ENCODE data around the gene HSPB6.
"Not testable (repeated sequence)": the region's sequence is repeated elsewhere in the genome, so short reads cannot be mapped to it uniquely, and the experiment has no call there.

Gene HSPB6, protein sequence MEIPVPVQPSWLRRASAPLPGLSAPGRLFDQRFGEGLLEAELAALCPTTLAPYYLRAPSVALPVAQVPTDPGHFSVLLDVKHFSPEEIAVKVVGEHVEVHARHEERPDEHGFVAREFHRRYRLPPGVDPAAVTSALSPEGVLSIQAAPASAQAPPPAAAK

DNA sequence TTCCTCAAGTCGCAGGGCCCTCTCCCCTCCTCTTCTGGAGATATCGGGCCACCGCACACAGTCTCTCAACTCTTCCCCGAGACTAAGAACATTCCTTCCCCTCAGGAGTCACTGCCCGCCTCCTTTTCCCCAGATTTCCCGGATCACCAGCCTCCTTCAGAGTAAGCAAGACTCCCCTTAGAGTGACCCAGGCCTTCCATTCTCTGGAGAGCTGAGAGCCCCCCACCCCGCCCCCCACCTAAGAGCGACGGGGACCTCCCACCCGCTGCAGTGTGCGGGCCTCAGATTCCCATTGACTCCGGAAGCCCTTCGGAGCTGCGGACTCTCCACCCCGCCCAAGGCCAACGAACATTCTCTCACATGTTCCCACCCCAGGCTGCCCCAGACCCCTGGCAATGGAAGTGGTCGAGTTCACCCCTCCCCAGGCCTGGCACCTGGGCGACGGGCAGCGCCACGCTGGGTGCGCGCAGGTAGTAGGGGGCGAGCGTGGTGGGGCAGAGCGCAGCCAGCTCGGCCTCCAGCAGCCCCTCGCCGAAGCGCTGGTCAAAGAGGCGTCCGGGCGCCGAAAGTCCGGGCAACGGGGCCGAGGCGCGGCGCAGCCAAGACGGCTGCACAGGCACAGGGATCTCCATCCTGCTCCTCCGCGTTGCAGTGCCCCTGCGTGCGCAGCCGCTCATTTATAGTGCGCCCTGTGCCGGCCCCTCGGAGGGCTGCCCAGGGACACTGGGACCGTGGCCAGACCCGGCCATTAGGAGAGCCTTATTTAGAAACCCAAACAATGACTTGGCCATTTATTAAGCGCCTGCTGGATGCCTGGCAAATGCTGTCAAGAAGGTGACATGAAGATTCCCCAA is at the start of gene HSPB6:
HSPB6 (minus strand) TSS at position 653 of the 854 bp plus-strand sequence; CDS start at position 632, 21 bp downstream.
- no peak for DNase-seq

DNA sequence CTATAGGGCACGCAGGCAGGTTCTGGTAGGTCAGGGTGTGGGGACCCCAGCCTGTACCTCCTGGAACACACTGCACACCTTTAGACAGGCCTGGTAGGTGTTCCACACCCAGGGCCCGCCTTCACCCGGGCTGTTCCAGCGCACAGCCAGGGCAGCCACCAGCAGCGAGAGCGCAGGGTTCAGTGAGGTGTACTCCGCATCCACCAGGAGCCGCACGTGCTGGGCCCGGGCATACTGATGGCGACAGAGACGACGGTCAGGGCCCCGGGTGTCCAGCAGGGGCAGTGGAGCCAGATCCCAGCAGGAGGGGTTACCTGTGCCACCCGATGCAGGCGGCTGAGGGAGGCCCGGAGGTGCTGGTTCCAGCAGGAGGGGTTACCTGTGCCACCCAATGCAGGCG is 49.8 kb upstream of the HSPB6 start:
- no peak for DNase-seq

DNA sequence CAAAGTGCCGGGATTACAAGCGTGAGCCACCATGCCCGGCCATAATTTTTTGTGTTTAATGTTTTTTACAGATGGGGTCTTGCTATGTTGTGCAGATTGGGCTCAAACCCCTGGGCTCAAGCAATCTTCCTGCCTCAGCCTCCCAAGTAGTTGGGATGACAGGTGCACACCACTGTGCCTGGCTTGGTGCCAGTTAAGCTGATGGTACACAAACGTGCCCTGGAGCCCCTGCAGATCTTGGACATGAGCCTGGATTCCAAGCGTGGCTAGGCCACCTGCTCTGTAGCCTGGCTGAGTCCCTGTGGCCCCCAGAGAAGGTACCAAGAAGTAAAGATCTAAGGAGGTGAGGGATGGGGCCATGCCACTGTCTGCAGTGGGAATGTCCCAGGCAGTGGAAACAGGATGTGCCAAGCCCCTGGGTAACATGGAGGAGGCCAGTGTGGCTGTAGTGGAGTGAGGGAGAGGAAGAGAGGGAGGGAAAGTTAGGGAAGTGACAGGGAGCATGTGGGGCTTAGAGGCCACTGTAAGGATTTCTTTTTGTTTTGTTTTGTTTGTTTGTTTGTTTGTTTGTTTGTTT is 48.8 kb upstream of the HSPB6 start:
- no peak for DNase-seq

DNA sequence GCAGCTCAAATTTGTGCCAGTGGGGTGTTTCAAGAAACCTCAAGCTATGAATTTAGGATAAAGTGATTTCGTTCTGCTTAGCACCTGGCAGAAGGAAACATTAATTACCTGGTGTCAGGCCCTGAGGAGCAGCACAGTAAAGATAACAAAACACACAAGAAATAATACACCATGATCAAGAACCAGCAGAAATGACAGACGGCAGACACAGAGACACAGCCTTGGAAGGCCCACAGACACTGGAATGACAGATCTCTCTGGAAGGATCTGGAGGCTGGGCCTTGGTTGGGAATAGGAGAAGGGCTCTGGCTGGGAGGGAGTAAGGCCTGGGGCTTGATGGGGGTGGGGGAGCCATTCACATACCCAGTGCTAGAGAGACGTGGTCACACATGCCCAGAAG is 45.0 kb upstream of the HSPB6 start:
- no peak for DNase-seq

DNA sequence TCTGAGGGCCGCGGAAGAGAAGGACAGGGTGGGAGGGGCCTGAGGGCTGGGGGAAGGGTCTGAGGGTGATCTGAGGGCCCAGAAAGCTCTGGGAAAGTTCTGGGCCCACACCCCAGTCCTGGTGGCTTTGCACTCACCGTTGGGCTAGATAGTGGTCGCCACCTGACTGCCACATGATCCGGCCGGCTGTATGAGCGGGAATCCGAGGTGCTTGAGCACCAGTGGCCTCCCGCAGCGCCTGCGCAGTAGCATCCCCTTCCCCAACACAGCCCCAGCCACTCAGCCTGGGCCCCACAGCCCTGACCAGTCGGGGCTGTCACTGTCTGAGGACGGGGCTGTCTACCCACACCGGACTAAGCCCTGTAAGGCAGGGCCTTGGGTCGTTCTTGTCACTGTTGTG is 40.8 kb upstream of the HSPB6 start:
- DNase-seq, result no peak

DNA sequence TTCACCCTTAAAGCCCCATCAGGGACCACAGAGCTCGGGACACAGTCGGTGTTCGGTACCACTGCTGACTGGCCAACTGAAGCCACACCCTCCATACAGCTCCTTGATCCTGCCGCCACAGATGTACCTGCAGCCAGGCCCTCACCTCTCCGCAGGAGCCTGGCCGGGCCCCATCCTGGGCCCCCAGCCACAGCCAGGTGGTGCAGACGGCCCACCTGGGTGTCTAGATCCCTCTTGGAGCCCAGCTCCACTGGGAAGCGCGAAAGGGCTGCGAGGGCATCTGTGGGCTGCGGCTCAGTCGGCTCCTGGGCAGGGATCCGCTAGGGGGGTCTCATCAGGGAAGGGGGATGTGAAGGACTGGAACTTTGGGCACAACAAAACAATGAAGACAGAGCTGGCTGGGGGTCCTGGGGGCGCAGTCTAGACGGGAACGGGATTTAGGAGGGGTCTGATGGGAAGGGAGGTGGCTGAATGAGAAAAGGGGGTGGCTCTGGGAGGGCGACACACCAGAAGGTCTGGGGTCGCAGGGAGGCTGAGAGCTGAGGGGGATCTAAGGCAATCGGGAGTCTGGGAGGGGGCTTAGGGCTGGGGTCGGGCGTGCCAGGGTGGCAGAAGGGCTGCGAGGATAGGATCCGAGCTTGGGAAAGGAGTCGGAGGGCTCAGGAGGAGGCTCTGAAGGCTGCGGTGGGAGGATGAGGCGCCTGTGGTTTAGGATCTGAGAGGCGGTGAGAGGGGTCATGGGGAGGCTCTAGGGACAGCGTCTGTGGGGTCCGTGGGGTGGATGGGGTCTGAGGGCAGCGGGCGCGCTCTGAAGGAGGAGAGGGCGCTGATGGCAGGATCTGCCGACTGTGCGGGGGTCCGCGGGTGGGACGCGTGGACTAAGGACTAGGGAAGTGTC is 40.1 kb upstream of the HSPB6 start:
- no peak for DNase-seq

DNA sequence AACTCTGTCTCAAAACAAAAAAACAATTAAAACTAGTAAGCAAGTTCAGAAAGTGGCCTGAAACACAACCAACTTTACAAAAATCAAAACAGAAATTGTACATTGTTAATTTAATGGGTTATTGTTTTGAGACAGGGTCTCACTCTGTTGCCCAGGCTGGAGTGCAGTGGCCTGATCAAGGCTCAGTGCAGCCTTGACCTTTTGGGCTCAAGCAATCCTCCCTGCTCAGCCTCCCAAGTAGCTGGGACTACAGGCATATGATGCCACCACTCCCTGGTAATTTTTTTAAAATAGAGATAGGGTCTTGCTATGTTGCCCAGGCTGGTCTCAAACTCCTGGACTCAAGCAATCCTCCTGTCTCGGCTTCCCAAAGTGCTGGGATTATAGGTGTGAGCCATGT is 38.7 kb upstream of the HSPB6 start:
- not testable (repeated sequence) for DNase-seq

DNA sequence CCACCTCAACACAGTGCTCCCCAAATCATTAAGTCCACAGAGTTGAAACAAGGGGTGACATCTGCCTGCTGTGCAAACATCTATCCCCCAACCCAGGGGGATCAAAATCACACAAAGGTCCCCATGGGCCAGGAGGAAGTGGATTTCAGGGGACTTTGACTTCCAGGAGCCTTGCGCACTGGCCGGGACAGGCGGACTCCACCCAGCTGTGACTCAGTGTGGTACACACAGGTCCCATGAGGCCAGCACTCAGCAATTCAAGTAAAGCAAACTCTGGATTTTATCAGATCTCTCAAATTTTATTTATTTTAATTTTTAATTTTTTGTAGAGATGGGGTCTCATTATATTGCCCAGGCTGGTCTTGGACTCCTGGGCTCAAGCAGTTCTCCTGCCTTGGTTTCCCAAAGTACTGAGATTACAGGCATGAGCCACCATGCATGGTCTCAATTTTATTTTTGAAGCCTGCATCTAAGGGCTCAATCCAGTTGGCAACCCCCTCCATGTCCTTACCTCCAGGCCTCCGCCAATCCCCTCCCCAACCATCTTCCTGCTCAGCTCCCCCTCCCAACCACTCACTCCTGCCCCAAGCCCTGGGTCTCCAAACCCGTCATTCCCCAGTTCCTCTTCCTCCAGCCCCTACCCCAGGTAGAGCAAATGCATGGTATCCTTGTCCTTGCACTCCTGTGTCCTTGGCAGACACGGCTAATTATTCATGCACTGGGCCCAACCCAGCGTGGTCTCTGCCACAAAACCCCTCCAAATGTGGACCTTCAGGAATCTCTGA is 36.7 kb upstream of the HSPB6 start:
- no peak for DNase-seq

DNA sequence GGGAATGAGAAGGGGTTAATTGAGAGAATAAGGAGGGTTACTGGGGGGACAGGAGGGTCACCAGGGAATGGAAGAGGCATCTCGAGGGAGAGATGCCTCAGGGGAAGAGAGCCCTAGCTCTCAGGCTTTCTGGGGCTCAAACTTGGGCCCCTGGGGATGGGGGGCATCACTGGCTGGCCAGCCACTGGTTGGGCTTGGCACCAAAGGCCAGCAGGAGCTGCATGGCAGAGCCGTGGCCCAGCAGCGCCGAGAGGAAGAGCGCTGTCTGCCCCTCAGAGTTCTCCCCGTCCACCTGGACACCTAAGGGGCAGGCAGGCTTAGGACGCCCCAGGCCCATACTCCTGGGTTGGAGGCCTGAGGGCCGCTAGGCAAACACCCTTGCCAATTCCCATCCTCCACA is 36.1 kb upstream of the HSPB6 start:
- DNase-seq, result no peak

DNA sequence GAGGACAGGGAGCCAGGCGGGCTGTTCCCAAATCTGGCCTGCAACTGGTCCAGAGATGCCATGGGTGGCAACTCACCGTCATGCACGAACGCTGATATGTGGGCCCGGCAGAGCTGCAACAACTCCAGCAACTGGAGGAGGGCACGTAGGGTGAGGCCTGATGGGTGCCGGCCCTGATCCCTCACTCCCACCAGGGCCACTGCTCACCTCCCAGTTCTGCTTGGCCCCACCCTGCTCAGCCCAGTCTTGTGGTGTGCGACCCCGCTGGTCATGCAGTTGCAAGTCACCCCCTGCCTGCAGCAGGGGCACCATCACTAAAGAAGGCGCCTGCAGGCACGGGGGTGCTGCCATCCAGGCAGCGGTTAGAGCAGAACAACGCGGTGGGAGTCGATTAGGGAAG is 35.5 kb upstream of the HSPB6 start:
- DNase-seq, result no peak

DNA sequence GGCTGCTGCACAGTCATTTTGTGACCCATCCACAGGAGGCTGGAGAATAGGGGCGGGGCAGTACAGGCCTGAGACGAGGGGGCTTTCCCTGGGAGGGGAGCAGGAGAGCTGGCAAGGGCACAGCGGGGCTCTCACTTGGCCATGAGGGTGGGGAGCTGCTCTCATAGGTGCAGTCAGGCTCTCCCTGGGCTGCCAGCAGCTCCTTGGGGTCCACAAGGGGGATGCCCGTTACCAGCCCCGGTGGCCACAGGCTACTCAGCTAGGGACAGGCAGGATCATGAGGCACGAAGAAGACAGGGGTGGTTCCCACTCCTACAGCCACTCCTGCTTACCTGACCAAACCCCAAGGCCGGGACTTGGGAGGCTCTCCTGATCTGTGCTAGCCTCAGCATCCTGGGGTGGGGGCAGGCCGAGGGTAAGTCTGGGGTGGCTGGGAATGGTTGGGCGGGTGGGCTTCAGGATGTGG is 35.0 kb upstream of the HSPB6 start:
- DNase-seq, result no peak

DNA sequence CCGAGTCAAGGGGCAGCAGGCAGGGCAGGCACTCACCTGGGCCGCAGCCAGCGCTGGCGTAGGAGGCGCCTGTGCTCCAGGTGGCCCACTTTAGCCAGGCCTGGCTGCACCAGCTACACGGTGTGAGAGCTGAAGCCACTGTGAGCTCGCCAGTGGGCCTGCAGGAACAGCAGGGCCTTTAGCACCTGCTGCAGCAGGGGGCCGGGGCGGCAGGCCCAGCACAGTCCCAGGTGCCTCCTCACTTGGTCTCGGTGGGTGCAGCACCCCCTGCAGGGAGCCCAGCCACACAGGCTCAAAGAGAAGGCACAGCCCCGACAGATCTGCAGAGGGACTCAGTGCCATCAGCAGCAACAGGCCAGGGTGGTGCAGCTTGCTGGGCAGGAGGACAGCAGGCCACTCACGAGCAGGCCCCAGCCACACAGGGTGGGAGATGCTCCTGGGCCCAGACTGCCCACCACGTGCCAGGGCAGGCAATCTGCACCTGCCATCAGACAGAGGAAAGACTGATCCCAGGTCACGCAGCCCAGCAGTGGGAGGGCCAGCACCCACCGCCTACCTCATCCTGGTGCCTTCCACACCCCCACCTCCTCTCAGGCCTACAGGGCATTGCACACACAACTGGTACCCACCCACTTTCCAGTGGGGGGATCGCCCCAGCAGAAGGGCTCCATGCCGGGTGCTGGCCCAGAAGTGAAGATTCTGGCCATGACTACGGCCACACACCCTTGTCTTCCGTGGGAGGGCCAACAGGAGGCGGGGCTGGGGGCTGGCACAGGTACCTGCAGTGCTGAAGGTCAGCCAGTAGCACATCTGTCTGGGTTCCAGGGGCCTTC is 34.4 kb upstream of the HSPB6 start:
- no peak for DNase-seq

DNA sequence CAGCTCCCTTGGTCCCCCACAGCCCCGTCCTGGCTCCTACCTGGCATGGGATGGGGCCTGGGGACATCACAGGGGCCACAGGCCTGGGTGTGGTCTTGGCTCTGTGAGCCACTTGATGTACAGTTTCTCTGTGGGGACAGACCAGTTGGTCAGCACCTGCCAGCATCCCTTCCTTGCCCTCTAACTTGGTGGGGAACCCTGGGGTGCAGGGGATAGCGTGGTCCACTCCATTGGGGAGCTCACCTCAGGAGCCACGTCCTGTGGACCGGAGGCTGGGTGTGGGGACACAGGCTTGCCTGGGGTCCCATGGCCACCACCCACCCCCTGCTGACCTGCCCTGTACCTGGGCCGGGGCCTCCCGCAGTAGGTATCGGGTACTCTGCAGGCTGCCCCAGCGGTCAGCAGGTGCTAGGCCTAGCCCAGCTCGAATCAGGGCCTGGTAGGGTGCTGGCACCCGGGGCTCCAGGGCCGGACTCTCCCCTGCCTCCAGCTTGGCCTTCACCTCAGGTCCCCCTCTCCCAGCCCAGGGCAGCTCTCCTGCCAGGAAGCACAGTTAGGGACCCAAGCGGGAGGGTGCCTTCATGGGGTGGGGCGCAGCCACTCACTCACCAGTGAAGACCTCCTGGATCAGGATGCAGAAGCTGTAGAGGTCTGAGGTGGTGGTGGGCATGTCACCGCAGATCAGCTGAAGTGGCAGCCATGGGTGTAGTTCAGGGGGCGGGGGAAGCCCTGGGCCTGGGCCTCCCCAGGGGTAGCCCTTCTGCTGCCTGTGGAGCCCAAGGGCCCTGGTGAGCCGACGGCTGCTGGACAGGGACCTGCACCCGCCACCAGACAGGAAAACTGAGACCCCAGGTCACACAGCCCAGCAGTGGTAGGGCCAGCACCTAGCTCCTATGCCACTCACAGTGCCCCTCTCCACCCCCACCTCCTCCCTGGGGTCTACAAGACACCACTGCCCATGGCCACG is 33.4 kb upstream of the HSPB6 start:
- DNase-seq, result no peak

DNA sequence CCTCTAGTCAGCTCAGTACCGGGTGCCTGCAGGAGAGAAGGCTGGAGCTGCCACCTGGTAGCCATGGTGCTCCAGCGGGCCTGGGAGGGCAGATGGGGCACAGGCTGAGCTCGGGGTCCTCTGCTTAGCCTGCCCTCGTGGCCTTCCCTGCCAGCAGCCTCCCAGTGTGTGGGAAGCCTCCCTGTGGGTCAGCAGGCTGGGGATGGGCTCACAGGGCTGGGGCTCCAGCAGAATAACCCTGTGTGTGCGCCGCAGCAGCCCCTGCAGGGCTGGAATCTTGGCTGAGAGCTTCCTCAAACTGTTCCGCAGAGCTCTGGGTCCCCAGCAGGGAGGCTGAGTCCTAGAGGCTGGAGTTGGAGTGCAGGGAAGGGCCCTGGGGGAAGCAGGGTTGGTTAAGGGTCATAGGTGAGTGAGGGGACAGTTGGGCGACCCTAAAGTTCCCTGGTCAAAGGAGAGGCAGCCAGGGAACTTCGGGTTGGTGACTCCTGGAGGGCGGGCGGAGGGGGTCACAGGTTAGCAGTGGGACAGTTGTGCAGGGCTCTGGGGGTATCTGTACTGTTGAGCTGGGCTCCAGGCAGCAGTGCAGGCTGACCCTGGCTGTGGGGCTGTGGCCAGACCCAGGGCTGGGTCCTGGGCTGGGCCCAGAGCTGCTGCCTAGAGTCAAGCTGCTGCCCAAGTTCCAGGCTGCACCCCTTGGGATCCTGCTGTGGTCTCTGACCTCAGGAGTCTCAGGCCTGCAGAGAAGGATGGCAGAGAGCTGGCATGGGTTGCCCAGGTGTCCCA is 32.6 kb upstream of the HSPB6 start:
- DNase-seq, result no peak

DNA sequence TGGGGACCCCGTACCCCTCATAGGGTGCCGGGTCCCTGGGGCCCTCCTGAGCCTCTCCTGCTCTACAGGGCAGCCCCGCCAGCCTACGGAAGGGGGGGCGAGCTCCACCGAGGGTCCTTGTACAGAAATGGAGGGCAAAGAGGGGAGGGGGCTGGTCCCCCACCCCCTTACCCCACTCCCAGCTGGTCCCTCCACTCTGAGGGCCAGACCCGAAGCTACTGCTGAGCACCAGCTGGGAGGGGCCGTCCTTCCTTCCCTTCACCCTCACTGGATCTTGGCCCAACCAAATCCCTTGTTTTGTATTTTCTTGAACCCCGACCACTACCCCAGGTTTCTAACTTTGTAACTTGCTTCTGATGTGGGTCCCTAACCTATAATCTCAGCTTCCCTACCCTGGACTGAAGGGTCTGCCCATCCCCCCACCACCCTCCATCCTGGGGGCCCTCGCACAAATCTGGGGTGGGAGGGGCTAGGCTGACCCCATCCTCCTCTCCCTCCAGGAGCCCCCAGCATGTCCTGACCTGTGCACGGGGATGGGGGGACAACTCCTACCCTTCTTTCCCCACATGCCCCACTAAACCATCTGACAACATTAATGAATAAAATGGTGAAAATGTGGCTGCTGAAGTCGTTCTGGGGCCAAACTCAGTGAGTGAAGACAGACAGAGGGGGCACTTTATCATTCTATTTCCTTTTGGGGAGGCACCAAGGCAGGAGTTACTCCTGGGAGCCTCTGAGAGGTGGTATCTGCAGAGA is 31.6 kb upstream of the HSPB6 start:
- no peak for DNase-seq

DNA sequence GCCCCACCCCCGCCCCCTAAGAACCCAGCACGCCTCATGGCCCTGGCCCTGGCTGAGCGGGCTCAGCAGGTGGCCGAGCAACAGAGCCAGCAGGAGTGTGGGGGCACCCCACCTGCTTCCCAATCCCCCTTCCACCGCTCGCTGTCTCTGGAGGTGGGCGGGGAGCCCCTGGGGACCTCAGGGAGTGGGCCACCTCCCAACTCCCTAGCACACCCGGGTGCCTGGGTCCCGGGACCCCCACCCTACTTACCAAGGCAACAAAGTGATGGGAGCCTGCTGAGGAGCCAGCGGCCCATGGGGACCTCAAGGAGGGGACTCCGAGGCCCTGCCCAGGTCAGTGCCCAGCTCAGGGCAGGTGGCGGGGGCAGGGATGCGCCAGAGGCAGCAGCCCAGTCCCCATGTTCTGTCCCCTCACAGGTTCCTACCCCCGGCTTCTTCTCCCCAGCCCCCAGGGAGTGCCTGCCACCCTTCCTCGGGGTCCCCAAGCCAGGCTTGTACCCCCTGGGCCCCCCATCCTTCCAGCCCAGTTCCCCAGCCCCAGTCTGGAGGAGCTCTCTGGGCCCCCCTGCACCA is 30.5 kb upstream of the HSPB6 start:
- DNase-seq, result no peak

DNA sequence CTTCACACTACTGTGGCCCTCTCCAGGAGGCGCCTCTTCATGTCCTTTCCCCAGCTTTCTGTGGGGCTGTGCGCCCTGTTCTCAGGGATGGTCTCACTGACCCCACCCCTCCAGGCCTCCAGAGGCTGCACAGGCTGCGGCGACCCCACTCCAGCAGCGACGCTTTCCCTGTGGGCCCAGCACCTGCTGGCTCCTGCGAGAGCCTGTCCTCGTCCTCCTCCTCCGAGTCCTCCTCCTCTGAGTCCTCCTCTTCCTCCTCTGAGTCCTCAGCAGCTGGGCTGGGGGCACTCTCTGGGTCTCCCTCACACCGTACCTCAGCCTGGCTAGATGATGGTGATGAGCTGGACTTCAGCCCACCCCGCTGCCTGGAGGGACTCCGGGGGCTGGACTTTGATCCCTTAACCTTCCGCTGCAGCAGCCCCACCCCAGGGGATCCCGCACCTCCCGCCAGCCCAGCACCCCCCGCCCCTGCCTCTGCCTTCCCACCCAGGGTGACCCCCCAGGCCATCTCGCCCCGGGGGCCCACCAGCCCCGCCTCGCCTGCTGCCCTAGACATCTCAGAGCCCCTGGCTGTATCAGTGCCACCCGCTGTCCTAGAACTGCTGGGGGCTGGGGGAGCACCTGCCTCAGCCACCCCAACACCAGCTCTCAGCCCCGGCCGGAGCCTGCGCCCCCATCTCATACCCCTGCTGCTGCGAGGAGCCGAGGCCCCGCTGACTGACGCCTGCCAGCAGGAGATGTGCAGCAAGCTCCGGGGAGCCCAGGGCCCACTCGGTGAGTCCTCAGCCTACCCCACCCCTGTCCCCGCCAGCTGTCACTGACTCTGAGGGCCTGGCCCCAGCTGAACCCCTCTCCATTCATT is 29.7 kb upstream of the HSPB6 start:
- DNase-seq, result no peak
